ENCODE results near the gene AGTPBP1.
"Not testable (repeated sequence)": the region's sequence is repeated elsewhere in the genome, so short reads cannot be mapped to it uniquely, and the experiment has no call there.

Gene AGTPBP1, protein sequence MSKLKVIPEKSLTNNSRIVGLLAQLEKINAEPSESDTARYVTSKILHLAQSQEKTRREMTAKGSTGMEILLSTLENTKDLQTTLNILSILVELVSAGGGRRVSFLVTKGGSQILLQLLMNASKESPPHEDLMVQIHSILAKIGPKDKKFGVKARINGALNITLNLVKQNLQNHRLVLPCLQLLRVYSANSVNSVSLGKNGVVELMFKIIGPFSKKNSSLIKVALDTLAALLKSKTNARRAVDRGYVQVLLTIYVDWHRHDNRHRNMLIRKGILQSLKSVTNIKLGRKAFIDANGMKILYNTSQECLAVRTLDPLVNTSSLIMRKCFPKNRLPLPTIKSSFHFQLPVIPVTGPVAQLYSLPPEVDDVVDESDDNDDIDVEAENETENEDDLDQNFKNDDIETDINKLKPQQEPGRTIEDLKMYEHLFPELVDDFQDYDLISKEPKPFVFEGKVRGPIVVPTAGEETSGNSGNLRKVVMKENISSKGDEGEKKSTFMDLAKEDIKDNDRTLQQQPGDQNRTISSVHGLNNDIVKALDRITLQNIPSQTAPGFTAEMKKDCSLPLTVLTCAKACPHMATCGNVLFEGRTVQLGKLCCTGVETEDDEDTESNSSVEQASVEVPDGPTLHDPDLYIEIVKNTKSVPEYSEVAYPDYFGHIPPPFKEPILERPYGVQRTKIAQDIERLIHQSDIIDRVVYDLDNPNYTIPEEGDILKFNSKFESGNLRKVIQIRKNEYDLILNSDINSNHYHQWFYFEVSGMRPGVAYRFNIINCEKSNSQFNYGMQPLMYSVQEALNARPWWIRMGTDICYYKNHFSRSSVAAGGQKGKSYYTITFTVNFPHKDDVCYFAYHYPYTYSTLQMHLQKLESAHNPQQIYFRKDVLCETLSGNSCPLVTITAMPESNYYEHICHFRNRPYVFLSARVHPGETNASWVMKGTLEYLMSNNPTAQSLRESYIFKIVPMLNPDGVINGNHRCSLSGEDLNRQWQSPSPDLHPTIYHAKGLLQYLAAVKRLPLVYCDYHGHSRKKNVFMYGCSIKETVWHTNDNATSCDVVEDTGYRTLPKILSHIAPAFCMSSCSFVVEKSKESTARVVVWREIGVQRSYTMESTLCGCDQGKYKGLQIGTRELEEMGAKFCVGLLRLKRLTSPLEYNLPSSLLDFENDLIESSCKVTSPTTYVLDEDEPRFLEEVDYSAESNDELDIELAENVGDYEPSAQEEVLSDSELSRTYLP

DNA sequence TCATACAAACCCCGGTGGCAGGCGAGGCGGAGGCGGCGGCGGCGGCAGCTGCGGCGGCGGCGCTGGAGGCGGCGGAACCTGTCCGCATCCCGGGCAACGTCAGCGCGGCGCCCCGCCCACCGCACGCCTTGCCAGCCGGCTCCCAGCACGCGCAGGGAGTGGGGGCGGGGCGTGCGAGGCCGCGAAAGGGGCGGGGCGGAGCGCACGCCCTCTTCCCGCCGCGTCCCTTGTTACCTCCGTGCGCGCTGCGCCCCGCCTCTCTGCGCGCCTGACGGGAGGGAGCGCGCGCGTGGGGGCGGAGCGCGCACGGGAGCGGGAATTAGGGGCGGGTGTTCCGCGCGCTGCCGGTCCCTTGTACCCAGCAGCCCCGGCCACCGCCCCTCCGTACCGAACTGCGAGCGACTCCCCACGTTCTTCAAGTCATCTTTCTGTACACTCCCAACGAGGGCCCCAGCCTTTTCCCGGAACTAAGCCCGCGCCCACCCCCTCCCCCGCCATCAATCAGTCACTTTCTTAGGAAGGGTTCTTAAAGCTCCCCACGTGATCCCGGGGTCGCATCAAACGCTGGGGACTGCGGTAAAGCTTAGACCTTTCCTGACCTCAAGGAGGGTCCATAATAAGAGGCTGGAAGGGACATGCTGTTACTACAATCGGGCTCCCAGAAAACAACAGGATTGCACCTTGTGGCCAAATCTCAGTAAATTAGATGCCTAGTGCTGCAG is at the start of gene AGTPBP1:
Gene AGTPBP1, minus strand, starts transcription at position 80 of the 722 bp plus-strand sequence. CDS start 29,421 bp downstream, outside the sequence.
- DNase-seq: peak; percentile 83

DNA sequence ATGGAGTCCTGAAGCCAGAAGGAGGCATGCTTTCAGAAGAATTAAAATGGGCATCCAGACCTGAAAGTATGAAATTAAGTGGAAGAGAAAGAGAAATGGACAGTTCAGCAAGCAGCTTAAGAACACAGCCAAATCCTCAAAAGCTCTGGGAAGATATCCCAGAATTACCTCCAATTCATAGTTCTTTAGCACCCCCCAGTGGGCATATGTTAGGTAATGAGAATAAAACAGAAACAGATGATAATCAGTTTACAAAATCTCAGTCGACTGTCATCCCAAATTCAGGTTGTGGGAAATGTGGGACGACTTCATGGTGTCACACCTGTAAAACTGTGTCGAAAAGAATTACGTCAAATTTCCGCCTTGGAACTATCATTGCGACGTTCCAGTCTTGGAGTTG is 44.4 kb upstream of the AGTPBP1 start:
- not testable (repeated sequence) for DNase-seq

DNA sequence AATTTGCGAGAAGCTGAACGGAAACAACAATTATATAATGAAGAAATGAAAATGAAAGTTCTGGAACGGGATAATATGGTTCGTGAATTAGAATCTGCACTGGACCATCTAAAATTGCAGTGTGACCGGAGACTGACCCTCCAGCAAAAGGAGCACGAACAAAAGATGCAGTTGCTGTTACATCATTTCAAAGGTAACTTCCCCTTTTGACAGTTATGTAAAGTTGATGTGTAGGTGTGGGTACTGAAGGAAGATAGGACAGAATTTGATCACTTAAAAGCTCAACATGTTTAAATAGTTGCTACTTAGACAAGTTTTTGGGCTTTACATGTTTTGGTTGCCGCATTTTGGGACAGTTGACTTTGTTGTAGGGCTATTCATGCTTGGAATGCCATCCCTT is 32.1 kb upstream of the AGTPBP1 start:
- not testable (repeated sequence) for DNase-seq

DNA sequence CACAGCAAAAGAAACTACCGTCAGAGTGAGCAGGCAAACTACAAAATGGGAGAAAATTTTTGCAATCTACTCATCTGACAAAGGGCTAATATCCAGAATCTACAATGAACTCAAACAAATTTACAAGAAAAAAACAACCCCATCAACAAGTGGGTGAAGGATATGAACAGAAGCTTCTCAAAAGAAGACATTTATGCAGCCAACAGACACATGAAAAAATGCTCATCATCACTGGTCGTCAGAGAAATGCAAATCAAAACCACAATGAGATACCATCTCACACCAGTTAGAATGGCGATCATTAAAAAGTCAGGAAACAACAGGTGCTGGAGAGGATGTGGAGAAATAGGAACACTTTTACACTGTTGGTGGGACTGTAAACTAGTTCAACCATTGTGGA is 20.0 kb upstream of the AGTPBP1 start:
- not testable (repeated sequence) for DNase-seq

DNA sequence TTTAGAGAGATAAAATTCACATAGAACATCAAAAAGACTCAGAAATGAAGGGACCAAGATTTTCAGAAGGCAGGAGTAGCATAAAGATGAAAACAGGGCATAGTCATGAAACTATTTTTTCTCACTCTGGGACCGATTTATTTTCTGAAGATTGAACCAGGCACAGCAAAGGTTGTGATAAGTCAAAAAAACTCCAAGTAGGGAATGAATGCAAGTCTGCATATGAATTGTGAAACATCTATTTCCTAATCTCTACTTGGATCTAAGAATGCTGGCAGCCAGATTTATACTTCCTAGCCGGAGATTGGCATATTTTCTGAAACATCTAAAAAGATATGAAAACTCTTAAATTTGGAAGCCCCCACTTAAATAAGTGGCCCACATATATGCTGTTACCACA is 16.0 kb upstream of the AGTPBP1 start:
- not testable (repeated sequence) for DNase-seq

DNA sequence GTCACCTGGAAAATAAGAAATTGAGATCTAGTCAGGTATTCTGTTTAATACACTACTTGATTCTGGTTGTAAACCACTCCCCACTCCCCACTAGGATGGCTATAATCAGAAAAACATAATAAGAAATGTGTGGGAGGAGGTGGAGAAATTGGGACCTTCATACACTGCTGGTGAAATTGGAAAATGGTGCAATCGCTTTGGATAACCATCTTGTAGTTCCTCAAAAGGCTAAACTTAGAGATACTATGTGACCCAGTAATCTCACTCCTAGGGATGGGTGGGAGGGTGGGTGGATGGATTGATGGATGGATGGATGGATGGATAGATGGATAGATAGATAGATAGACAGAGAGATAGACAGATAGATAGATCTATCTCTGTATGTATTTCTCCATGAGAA is 14.5 kb upstream of the AGTPBP1 start:
- DNase-seq: not testable (repeated sequence)

DNA sequence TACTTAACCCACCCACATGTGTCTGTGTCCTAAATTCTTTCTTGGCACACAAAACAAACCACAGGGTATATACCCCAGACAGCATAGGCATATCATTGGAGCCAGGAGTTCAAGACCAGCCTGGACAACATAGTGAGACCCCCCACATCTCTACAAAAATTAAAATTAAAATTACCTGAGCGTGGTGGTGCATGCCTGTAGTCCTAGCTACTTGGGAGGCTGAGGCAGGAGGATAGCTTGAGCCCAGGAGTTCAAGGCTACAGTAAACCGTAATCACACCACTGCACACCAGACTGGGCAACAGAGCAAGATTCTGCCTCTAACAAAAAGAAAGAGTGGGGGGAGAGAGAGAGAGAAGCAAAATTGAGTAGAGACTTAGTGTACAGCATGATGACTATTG is 4.6 kb upstream of the AGTPBP1 start:
- no peak for DNase-seq

DNA sequence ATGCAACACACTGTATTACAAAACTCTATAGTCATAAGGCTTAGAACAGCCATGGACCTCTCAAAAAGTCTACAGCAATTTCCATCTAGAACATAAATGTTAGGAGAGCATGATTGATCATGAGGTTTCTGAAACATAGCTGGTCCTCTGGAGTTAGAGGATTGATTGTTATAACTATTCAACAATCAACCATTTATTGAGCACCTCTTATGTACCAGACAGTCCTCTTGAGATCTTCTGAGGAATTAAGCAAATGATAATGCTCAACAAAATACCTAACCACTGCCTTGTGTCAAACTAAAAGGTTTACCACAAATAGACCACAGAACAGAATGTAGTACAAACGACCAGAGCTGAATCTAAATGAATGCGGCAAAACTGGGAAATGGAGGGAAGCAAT is 3.4 kb upstream of the AGTPBP1 start:
- no peak for DNase-seq

DNA sequence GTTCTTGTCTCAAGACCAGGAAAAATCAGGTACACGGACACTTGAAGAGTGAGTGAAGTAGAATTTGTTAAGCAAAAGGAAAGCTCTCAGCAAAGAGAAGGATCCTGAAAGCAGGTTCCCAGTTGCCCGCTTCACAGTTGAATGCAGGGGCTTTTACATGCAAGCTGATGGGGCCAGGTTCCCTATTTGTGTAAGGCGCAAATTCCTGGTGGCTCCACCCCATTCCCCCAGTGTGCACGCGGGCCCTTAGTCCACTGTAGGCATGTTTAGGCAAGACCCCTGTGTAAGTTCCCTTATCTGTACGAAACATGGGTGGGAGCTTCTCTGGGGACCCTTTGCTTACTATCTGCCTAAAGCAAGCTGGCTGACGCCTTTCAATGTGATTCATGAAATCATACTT is 2.7 kb upstream of the AGTPBP1 start:
- DNase-seq: no peak

DNA sequence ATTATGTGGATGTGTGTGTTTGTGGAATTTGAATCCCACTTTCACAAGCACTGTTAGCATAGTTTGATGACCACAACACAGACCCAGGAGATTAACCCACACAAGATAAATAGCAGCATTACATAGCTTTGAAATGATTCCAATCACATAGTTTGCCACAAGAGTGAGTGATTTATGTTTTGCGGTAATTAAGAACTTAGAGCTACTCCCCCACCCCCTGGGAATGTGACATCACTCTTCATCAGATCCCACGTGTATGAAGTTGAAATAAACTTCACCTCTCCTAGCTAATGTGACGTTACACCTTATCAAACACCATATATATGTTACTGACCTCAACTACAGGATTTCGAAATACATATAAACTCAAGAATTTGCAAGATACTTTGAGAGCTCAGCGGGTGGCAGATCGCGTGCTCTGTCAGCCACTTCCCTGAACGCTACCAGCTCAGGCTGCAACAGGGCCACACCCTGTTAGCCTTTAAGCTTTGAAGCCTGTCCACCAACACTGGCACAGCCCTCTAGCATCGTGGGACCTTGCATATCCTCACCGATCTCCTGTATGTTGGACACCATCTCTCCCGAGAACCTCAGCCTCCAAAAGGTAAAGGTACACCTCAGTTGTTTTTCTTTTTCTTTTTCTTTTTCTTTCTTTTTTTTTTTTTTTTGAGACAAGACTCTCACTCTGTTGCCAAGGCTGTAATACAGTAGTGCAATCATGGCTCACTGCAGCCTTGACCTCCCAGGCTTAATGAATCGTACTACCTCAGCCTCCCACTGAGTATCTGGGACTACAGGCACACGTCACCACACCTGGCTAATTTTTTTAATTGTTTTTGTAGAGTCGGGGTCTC is 1.7 kb upstream of the AGTPBP1 start:
- peak; percentile 68 for DNase-seq

DNA sequence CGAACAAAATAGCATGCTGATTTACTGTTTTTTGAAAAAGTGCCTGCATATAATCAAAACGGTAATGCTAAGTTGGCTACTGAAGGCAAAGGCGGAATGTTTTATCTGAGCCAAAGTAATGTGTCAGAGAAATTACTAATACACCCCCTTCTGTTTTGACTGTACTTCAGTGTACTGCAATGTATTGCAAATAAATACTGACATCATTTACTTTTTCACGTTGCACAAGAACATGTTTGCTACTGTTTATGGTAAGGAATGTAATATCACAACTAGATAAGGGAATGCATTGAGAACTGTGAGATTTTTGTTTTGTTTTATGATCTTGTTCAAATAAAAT is 813 bp upstream of the AGTPBP1 start:
- no peak for DNase-seq

DNA sequence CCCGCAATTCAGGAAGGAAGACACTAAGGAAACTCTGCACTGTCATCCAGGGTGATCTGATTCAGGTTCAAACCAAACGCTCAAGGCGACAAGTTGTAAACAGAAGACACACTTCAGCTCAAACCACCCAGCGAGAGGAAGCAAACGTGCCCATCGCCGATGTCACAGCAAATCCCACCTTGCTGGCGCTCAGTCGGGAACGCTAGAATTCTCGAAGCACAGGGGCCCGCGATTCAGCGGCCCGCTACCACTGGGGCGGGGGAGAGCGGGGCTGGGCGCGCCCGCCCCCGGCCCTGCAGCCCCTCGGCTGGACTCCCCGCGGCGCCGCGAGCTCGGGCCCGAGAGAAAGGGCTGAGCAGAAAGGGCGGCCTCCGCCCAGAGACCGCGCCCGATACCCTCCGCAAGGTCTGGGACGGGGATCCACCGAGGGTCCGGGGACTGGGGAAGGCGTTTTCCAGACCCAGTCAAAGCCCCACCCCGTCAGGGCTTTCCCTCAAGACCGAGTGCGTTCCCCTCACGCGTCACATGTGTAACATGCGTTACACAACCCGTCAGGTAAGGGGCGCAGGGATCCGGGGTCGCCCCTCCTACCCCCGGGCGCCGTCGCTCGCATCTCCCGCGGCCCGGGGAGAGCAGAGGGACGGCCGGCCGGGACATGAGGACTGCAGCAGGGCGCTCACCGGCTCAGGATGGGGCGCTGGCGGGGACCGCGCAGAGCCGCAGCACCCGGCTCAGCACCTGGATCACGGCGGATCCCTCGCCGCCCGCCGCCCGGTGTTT is 469 bp downstream of the AGTPBP1 start:
- no peak for DNase-seq

DNA sequence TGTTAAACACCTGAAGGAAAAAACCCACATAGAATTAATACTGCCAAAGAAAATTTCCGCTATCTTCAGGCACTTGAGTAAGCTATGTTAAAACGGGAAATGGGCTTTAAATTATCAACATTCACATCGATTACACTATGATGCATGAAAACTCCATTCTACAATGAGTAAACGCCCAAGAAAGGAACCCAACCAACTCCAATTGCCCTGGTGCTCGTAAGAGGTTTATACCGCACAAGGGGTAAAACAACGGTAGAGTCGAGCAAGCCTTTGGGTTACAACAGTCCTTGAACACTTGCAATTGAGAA is 1.0 kb downstream of the AGTPBP1 start:
- no peak for DNase-seq

DNA sequence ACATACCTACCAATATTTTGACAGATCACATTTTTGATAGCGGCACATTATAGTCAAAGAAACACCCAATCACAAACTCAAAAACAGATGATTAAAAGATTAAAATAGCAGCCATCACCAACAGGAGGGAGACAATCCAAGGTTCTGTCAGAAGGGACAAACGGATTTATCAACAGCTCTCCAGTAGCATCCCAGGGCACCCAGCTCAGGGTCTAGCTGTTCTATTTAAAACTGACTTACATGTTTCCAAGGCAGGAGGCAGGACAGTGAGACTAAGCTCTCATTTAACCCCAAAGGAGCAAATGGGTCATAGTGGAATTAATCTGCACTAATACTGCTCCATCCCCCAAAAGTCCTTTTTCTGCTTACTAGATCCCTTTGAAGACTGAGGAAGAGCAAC is 3.2 kb downstream of the AGTPBP1 start:
- no peak for DNase-seq

DNA sequence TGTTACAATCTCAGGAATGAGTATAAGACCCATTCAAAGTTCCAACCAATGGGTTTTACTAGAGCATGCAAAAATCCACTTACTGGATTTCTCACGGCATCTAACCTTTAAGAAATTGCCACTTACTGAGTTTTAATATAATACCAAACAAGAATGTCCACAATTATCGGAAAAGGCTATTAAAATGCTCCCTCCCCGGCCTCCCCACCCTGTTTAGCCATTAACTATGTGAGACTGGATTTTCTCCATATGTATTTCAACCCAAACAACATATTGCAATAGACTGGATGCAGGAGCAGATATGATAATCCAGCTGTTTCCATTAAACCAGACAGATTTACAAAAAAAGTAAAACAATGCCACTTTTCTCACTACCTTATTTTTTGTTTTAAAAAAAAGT is 4.1 kb downstream of the AGTPBP1 start:
- no peak for DNase-seq

DNA sequence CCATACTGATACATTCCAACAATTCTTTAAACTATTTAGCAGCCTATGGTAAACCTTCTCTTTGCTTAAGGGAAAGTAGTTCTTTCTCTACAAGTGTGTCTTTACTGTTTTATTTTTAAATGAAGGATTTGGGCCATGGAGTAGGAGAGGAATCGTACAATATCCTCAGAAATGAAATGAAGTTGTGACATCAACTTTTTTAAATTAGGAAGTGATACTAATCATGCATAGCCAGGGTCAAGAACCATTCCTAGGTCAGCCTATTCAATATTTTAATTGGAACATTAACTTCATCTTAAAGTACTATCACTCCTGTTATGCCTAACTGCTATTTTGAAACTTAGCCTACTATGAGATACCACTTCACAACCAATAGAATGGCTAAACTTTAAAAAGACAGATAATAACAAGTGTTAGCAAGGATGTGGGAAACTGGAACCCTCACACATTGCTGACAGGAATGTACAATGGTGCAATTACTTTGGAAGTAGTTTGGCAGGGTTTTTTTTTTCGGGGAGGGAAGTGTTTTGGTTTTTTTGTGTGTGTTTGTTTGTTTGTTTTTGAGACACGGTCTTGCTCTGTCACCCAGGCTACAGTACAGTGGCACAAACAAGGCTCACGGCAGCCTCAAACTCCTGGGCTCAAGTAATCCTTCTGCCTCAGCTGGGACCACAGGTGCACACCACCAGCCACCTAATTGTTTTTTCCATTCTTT is 10.7 kb downstream of the AGTPBP1 start:
- DNase-seq: no peak

DNA sequence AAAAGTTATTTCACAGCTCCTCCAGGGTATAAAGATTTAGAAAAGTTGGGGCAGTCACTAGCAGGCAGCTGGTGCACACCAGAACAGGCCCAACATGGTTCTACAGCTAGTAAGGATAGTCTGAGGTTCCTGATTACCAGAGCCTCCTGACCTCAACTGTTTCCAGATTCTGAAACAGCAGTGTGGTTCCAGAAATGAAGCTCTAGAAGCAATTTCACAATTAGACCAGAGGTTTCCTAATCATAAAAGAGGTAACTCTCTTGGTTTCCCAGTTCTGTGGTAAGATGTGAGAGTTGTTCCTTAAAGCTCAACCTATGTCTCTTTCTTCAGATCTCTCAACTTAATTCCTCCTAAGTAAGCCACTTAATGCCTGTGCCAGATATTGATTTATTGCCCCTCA is 11.9 kb downstream of the AGTPBP1 start:
- DNase-seq: no peak

DNA sequence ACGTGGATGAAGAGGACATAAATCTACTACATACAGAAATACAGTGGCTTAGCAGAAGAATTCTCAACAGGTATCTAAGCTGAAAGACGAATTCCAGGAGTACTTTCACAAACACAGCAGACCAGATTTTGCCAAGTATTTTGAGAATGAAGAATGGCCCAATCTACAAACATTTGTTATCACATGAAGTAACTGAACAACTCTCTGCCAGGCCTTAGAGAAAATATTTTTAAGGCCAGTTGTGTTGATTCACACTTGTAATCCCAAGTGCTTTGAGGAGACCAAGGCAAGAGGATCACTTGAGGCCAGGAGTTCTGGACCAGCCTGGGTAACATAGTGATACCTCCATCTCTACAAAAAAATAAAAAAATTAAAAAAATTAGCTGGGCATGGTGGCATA is 14.3 kb downstream of the AGTPBP1 start:
- DNase-seq: no peak

DNA sequence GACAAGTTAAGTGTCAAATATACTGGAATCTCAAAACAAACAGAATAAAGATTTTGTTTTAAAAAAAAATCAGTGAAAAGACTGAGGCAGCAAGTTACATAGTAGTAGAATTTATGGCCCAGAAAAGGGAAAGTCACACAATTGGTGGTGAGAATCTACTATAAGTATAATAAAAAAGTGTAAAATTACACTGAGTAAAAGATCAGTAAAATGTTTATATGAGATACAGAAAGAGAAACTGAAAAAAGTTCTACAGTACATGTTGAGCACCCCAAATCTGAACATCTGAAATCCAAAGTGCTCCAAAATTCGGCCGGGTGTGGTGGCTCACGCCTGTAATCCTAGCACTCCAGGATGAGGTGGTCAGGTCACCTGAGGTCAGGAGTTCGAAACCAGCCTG is 15.0 kb downstream of the AGTPBP1 start:
- no peak for DNase-seq

DNA sequence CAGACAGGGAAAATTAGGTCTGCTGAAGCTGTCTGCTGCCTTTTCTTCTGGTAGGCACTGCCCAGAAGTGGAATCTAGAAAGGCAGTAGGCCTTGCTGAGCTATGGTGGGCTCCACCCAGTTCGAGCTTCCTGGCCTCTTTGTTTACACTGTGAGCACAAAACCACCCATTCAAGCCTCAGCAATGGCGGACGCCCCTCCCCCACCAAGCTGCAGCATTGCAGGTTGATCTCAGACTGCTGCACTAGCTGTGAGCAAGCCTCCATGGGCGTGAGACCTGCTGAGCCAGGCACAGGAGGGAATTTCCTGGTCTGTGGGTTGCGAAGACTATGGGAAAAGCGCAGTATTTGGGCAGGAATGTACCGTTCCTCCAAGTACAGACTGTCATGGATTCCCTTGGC is 18.5 kb downstream of the AGTPBP1 start:
- DNase-seq: no peak
